PC-3 (cell line): Measurements from ENCODE around the gene SETBP1.

Source experiments
- EZH2phosphoT487 ChIP-seq: fragments of 300-600 bp; sonication (generic); IDR thresholded peaks from 2 replicates; pipeline ENCODE4 v1.6.1; 2018; ENCODE audit warnings: mild to moderate bottlenecking, antibody characterized with exemption, low read length, borderline replicate concordance
- TF ChIP-seq, protein P1 (sequence below): fragments of 300-600 bp; sonication (generic); conservative IDR thresholded peaks from 2 replicates; pipeline ENCODE4 v1.5.1; 2017; ENCODE audit warnings: antibody characterized with exemption, low read depth, mild to moderate bottlenecking, low read length

DNA sequence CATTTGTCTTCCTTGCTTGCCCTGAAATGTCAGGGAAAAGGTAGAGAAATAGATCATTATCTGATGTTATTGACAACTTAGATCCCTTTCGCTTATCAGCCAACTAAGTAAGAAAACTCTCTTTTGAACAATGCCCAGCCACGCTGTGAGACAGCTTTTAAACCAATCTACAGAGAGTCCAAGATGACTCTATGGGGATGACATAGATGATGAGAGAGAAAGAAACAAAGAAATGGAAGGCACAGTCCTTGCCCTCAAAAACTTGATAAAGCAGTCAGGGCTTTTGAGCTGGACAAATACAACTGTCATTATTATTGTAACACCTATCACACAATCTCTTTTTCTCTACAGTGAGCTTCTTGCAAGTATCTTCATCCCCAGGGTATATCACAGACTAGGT is 222.6 kb downstream of the SETBP1 start:
- TF ChIP-seq, protein P1, sequence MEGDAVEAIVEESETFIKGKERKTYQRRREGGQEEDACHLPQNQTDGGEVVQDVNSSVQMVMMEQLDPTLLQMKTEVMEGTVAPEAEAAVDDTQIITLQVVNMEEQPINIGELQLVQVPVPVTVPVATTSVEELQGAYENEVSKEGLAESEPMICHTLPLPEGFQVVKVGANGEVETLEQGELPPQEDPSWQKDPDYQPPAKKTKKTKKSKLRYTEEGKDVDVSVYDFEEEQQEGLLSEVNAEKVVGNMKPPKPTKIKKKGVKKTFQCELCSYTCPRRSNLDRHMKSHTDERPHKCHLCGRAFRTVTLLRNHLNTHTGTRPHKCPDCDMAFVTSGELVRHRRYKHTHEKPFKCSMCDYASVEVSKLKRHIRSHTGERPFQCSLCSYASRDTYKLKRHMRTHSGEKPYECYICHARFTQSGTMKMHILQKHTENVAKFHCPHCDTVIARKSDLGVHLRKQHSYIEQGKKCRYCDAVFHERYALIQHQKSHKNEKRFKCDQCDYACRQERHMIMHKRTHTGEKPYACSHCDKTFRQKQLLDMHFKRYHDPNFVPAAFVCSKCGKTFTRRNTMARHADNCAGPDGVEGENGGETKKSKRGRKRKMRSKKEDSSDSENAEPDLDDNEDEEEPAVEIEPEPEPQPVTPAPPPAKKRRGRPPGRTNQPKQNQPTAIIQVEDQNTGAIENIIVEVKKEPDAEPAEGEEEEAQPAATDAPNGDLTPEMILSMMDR = no peak
- TF ChIP-seq EZH2phosphoT487 = no peak
